GM13976 (cell line): ENCODE measurements around the gene RILP.

Experiments used
- DNase-seq: peaks from one replicate; pipeline ENCODE4 v3.0.0; 2012; ENCODE audit warnings: low spot score
- in situ Hi-C: fragments of 300-500 bp; cut with MboI; formaldehyde crosslinking; loops from one replicate; pipeline ENCODE4 v1.12.0; 2022; ENCODE audit warnings: low sequenced_read_pairs, mixed read lengths, inconsistent platforms; ENCODE audit not compliant: unreplicated experiment
- TF ChIP-seq, protein P1 (sequence below): IDR thresholded peaks from 2 replicates; pipeline ENCODE4 v1.5.1; 2012; ENCODE audit warnings: borderline replicate concordance, mild to moderate bottlenecking; ENCODE audit not compliant: insufficient read depth; ENCODE audit errors: extremely low read depth, missing control alignments, control extremely low read depth

The RILP gene

DNA sequence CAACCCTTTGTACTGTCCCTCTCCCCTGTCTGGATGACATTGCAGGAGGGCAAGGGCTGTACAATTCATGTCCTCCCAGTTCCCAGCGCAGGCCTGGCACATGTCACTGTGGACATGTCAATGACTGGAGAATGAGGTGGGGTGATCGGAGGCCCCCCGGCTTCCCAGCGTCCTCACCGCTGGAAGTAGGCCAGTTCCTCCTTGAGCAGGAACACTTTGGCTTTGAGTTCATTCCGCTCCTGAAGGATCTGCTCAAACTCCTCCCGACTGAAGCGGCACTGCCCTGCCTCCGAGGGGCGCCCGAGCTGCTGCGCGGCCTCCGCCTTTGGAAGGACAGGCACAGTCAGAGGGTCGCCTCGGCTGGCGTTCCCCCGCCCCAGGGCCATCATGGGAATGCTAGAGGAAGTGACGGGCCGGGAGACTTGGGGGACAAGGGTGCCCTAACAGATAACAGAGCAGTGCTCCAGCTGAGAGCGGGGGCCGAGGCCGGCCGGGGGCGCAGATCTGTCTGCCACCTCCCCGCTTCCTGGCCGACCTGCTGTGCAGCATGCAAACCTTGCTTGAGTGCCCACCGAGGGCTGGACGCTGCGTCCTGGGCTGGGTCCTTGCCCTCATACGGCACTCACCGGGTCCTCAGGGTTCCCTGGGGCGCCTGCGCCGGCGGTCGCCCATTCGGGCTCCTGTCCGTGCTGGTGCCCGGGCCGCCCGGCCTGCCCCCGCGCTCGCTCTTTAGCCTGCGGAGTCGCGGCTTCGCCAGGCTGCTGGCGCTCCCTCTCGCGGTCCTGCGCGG, 1.3 kb downstream of the RILP start:
- TF ChIP-seq, protein P1, sequence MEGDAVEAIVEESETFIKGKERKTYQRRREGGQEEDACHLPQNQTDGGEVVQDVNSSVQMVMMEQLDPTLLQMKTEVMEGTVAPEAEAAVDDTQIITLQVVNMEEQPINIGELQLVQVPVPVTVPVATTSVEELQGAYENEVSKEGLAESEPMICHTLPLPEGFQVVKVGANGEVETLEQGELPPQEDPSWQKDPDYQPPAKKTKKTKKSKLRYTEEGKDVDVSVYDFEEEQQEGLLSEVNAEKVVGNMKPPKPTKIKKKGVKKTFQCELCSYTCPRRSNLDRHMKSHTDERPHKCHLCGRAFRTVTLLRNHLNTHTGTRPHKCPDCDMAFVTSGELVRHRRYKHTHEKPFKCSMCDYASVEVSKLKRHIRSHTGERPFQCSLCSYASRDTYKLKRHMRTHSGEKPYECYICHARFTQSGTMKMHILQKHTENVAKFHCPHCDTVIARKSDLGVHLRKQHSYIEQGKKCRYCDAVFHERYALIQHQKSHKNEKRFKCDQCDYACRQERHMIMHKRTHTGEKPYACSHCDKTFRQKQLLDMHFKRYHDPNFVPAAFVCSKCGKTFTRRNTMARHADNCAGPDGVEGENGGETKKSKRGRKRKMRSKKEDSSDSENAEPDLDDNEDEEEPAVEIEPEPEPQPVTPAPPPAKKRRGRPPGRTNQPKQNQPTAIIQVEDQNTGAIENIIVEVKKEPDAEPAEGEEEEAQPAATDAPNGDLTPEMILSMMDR, result no peak
- in situ Hi-C loops, result no loop called here
- DNase-seq, result no peak

DNA sequence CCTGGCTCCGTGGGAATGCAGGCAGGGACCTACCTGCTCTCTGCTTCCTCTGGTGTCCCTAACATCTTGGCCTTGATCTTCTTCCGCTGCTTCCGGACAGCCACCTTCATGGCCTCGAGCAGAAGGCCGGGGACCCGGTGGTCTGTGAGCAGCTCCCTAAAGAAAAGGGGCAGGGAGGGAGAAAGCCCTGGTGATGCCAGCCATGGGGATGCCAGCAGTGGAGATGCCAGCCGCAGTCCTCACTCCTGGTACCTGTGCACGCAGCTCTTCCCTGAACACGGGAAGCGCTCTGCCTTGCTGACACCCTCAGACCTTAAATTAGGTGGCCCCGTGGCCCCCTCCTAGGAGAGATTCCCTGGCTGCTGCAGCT, 1.9 kb downstream of the RILP start:
- TF ChIP-seq, protein P1, result no peak
- in situ Hi-C loops, result no loop called here
- no peak for DNase-seq

DNA sequence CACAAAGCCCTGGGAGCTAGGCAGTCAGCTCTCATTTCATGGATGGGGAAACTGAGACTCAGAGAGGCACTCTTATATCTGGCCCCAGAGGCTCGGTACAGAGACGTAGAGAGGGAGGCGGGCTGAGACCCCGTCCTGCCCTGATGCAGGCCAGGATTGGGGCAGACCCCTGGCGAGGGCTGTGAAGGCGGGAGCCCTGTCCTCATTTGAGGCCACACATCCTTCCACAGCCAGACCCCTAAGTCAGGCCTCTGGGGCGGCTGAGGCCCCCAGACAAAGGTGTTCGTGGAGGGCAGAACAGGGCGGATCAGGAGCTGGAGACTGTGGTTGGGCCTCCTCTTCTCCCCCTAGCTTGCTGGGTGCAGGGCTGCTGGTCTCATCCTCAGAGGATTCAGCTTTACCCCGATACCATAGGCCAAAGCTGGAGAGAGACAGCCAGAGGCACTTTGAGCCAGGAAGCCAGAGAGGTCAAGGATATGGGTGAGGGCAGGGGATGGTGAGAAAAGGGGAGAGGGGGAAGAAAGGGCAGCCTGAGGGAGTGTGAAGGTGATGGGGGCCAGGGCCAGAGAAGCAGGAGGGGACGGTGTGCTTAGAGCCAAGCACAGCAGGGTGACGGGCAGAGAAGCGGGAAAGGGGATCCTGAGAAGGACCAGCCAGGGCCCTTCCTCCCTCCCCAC, 3.3 kb downstream of the RILP start:
- DNase-seq, result no peak
- in situ Hi-C loops, result no loop called here
- TF ChIP-seq, protein P1, result no peak

DNA sequence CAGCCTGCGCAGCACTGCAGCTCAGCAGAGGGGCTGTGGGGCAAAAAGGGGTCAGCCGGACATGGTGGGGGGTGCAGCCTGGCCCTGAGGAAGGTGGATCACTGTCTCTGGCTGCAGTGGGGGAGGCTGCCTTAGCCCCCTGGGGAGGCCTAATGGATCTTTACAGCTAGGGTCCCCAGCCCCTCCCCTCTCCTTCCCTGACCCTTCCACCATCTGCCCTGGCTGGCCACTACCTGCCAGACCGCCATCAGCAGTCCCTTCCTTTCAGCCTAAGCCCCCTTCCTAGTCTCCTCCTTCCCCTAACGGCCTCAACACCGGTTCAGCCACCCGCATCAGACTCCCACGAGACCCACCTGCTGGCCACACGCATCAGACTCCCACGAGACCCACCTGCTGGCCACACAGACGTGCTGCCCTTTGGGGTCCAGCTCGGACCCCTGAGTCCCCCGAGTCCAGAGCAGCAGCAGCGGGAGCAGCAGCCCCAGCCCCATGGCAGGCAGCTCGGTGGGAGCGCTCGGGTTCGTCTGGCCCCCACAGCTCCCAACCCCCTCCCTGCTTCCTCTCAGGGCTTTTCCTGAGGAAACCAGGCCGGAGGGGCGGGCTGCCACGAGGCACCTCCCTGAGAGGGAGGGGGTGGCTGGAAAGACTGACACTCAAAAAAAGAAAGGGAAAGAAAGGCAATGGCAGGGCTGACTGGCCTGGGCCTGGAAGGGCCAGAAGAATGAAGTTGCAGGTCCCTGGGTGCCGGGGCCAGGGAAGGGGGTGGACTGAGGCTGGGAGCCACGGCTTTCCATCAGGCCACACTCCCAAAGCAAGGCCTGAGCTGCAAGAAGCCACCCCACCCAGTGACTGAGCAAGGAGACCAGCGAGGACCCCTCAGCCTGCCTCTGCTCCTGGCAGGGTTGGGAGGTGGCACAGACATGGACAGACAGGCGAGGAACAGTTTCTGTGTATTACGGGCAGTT, 4.2 kb downstream of the RILP start, which contains the start of gene SCARF1:
Gene SCARF1 (minus strand): TSS at position 526 of the 965 bp plus-strand sequence. CDS start 35 bp downstream, at position 491.
- in situ Hi-C loops, result no loop called here
- DNase-seq, result no peak

DNA sequence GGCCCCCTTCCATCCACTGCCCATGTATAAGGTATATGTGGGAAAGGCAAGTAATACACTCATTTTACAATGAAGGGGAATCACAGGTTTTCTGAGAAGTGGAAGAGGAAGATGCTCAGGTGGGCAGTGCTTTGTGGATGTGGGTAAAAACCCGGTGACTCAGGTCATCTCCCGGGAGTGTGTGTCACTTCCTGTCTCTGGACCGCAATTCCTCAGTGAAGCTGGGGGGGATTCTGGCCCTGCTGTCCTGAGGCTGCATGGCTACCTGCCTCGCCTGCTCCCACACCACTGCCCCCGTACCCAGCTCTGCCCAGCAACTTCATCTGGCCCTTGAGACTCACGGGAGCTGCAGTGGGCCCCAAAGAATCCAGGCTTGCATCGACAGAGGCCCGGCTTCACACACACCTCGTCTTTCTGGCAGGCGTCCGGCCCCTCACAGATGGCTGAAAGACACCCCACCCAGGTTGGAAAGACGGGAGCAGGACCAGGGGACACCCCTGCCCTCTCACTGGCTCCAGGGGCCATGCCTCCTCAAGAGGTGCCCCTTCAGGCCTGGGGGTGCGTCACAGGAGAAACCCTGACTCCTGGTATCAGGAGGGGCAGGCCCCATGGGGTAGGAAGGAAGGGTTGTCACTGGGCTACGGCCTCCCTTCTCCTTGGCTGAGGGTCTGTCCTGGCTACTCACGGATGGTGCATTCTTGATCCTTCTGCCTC, 5.0 kb downstream of the RILP start:
- TF ChIP-seq, protein P1, result no peak
- peak; percentile 76 for DNase-seq

More for the DNA sequence above, 4.2 kb downstream of the RILP start, which contains the start of gene SCARF1:
- TF ChIP-seq, protein P1, result no peak

More for the DNA sequence above, 5.0 kb downstream of the RILP start:
- in situ Hi-C loops, result no loop called here
